Measurements from ENCODE around the gene KCTD21.

DNA sequence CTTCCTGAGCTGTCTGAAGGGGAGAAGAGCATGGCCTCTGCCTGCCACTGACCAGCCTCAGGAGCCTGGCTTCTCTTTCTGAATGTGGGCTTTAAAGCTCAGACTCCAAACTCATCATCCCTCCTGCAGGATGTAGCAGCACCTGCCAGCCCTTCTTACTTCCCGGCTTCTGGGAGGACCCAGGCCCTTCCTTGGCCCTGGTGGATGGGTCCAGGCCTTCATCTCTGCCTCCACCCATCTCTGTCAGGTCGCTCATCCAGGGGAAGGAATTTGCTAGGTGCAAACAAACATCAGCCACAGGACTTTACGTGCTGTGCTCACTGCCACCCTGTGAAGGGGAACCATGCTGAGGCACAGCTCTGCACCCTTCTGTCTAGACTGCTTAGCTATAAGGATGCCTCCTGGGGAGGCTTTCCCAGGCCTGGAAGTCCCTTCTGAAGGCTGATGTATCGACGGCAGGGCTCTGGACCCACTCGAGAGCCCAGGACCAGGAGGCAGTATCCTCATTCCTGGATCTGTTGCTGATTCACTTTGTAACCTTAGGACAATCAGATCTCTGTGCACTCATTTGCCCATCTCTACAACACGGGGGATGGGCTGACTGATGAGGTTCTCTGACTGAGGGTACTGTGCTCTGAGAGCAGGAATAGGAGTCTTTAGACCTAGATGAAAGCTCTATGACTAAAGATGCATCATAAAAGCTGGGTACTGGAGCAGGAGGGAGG, 31.2 kb upstream of the KCTD21 start:
- TF ChIP-seq, protein P1, sequence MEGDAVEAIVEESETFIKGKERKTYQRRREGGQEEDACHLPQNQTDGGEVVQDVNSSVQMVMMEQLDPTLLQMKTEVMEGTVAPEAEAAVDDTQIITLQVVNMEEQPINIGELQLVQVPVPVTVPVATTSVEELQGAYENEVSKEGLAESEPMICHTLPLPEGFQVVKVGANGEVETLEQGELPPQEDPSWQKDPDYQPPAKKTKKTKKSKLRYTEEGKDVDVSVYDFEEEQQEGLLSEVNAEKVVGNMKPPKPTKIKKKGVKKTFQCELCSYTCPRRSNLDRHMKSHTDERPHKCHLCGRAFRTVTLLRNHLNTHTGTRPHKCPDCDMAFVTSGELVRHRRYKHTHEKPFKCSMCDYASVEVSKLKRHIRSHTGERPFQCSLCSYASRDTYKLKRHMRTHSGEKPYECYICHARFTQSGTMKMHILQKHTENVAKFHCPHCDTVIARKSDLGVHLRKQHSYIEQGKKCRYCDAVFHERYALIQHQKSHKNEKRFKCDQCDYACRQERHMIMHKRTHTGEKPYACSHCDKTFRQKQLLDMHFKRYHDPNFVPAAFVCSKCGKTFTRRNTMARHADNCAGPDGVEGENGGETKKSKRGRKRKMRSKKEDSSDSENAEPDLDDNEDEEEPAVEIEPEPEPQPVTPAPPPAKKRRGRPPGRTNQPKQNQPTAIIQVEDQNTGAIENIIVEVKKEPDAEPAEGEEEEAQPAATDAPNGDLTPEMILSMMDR (conservative IDR thresholded peaks at IDR 0.05; ENCODE audit: low read depth, low read length), result no peak
- no peak for TF ChIP-seq EZH2phosphoT487 (IDR thresholded peaks at IDR 0.05; ENCODE audit: borderline replicate concordance, low read length)
